HepG2 (cell line): Measurements from ENCODE around the gene ARID1A. TPM values are rescaled to one million over a fixed set of nuclear protein-coding genes. Genes with fewer than 3 reads are reported as not detected.
A peak's percentile ranks its signal among the peaks of the same experiment; 100 is the strongest.

ENCODE experiments used
- CAMTA2 ChIP-seq: sonication (generic); formaldehyde crosslinking; IDR thresholded peaks from 2 replicates; pipeline ENCODE4 v1.4.0; 2020; ENCODE audit warnings: mild to moderate bottlenecking, missing genetic modification reagents, borderline replicate concordance
- FOXK1 ChIP-seq: sonication (generic); formaldehyde crosslinking; IDR thresholded peaks from 2 replicates; pipeline ENCODE4 v1.4.0; 2020; ENCODE audit warnings: low read depth, missing genetic modification reagents, borderline replicate concordance
- FOXM1 ChIP-seq: sonication (generic); formaldehyde crosslinking; IDR thresholded peaks from 2 replicates; pipeline ENCODE4 v1.5.0; 2020; ENCODE audit warnings: missing genetic modification reagents
- HNRNPL ChIP-seq: fragments of 200-400 bp; formaldehyde crosslinking; IDR thresholded peaks from 2 replicates; pipeline ENCODE4 v1.6.1; 2017; ENCODE audit warnings: mild to moderate bottlenecking, low read depth, low read length
- MTA1 ChIP-seq: sonication (generic); formaldehyde crosslinking; IDR thresholded peaks from 2 replicates; pipeline ENCODE4 v1.4.0; 2020; ENCODE audit warnings: missing genetic modification reagents, mild to moderate bottlenecking, borderline replicate concordance
- PAF1 ChIP-seq: IDR thresholded peaks from 2 replicates; pipeline ENCODE4 v1.6.1; 2016; ENCODE audit warnings: missing genetic modification reagents, missing compliant biosample characterization
- PHF21A ChIP-seq: sonication (generic); formaldehyde crosslinking; IDR thresholded peaks from 2 replicates; pipeline ENCODE4 v1.5.0; 2020; ENCODE audit warnings: mild to moderate bottlenecking, missing genetic modification reagents
- RAD21 ChIP-seq: fragments of 450-650 bp; formaldehyde crosslinking; IDR thresholded peaks from 2 replicates; pipeline ENCODE4 v1.5.0; 2020; ENCODE audit warnings: mild to moderate bottlenecking
- RCOR2 ChIP-seq: IDR thresholded peaks from 2 replicates; pipeline ENCODE4 v1.6.1; 2016; ENCODE audit warnings: missing biosample characterization, missing genetic modification reagents
- RORA ChIP-seq: sonication (generic); formaldehyde crosslinking; IDR thresholded peaks from 2 replicates; pipeline ENCODE4 v1.5.0; 2020; ENCODE audit warnings: mild to moderate bottlenecking, missing genetic modification reagents, moderate library complexity
- SP4 ChIP-seq: sonication (generic); formaldehyde crosslinking; IDR thresholded peaks from 2 replicates; pipeline ENCODE4 v1.8.1; 2023; ENCODE audit warnings: mild to moderate bottlenecking, missing genetic modification reagents
- SYNCRIP ChIP-seq: fragments of 200-400 bp; formaldehyde crosslinking; IDR thresholded peaks from 2 replicates; pipeline ENCODE4 v1.6.1; 2018; ENCODE audit warnings: mild to moderate bottlenecking, low read depth, low read length; ENCODE audit not compliant: insufficient read depth
- ZBTB46 ChIP-seq: sonication (generic); formaldehyde crosslinking; IDR thresholded peaks from 2 replicates; pipeline ENCODE4 v1.4.0; 2020; ENCODE audit warnings: mild to moderate bottlenecking, missing genetic modification reagents, borderline replicate concordance
- ZFP36L2 ChIP-seq: sonication (generic); formaldehyde crosslinking; IDR thresholded peaks from 2 replicates; pipeline ENCODE4 v1.4.0; 2020; ENCODE audit warnings: missing genetic modification reagents
- ZIK1 ChIP-seq: sonication (generic); formaldehyde crosslinking; IDR thresholded peaks from 2 replicates; pipeline ENCODE4 v1.5.0; 2020; ENCODE audit warnings: mild to moderate bottlenecking, low read depth, missing genetic modification reagents, borderline replicate concordance
- ZMAT3 ChIP-seq: sonication (generic); formaldehyde crosslinking; conservative IDR thresholded peaks from 2 replicates; pipeline ENCODE4 v1.7.0; 2021; ENCODE audit warnings: missing genetic modification reagents
- ZNF367 ChIP-seq: sonication (generic); formaldehyde crosslinking; IDR thresholded peaks from 2 replicates; pipeline ENCODE4 v1.4.0; 2020; ENCODE audit warnings: missing genetic modification reagents, borderline replicate concordance
- ZNF512B ChIP-seq: sonication (generic); formaldehyde crosslinking; IDR thresholded peaks from 2 replicates; pipeline ENCODE4 v1.5.1; 2020; ENCODE audit warnings: missing genetic modification reagents, mild to moderate bottlenecking, borderline replicate concordance
- ZNF567 ChIP-seq: sonication (generic); formaldehyde crosslinking; IDR thresholded peaks from 2 replicates; pipeline ENCODE4 v1.8.1; 2023; ENCODE audit warnings: mild to moderate bottlenecking, missing genetic modification reagents, borderline replicate concordance
- ZNF672 ChIP-seq: sonication (generic); formaldehyde crosslinking; IDR thresholded peaks from 2 replicates; pipeline ENCODE4 v1.8.1; 2022; ENCODE audit warnings: missing genetic modification reagents
- ZNF772 ChIP-seq: sonication (generic); formaldehyde crosslinking; IDR thresholded peaks from 2 replicates; pipeline ENCODE4 v1.5.0; 2020; ENCODE audit warnings: mild to moderate bottlenecking, missing genetic modification reagents
- ZNF850 ChIP-seq: sonication (generic); formaldehyde crosslinking; conservative IDR thresholded peaks from 2 replicates; pipeline ENCODE4 v1.9.0; 2021; ENCODE audit warnings: mild to moderate bottlenecking, missing genetic modification reagents
- polyA plus RNA-seq, 8 experiments: library from polyadenylated mRNA; depleted of rRNA in 3 of 8; stranded (reverse) in 7 of 8; unstranded in 1 of 8; fragments of >200 nt; fragmentation: Illumina TruSeq in 4 of 8; extraction: Trizol in 4 of 8; gene quantifications; 2 replicates each; pipeline versions ENCODE4 v1.2.1 to v1.2.3, GENCODE V29; 2011 to 2016; ENCODE audit warnings: low read depth in 4 of 8, missing spikeins in 1 of 8, mixed read lengths in 1 of 8; ENCODE audit not compliant: insufficient read depth in 1 of 8
- total RNA-seq, 5 experiments: library from RNA; depleted of rRNA; stranded (reverse); fragments of >200 nt; fragmentation: Illumina TruSeq; extraction: Trizol; gene quantifications; 2 replicates each; pipeline ENCODE4 v1.2.3, GENCODE V29; 2016; ENCODE audit warnings: low read depth in 1 of 5

Gene ARID1A
- total and polyA plus RNA-seq, 2 of the 13 experiments (the other 11 are each of a cell fraction or from before 2014, with no cell fraction given): 11.9 to 15.9 TPM

GRCh38 chr1:26826261-26827105 lies 130.7 kb downstream of the ARID1A start, which contains the start of gene ZDHHC18 (continued):
- TF ChIP-seq ZNF850 (CRISPR knock-in tag) (no peak), ZNF772 (CRISPR knock-in tag) (no peak), ZNF567 (CRISPR knock-in tag) (no peak), ZBTB46 (CRISPR knock-in tag) (no peak), ZIK1 (CRISPR knock-in tag) (no peak), RAD21 (CRISPR knock-in tag) (peak; percentile 9; the same call in 1 of the 2 replicates), MTA1 (peak; percentile 51; the same call in 1 of the 2 replicates), SYNCRIP (no peak), CAMTA2 (CRISPR knock-in tag) (no peak), PAF1 (no peak), PHF21A (0 out of 2 replicates have a peak, but pooled peaks have one; percentile 17), ZNF512B (no peak), ZFP36L2 (CRISPR knock-in tag) (no peak), ZNF672 (CRISPR knock-in tag) (no peak), FOXK1 (no peak), RCOR2 (CRISPR knock-in tag) (no peak), HNRNPL (peak; percentile 66; the same call in 1 of the 2 replicates), RORA (no peak), ZNF367 (no peak), ZMAT3 (CRISPR knock-in tag) (0 out of 2 replicates have a peak, but pooled peaks have one; percentile 15), SP4 (CRISPR knock-in tag) (peak; percentile 53; the same call in 1 of the 2 replicates), FOXM1 (no peak)
